ENCODE measurements around the gene DCXR.

The DCXR gene

GRCh38 chr17:82037092-82037888, at the start of gene DCXR:
DCXR (minus strand) TSS chr17:82037697; CDS start chr17:82037682, 15 bp downstream.
- peak; percentile 99 for DNase-seq (ENCODE audit: low read depth, low spot score)

- DNase-seq (ENCODE audit: low read depth, low spot score): no peak
These were observed 48.7 kb upstream of the DCXR start for GRCh38 chr17:82085931-82086764.

- DNase-seq (ENCODE audit: low read depth, low spot score): no peak
These were observed 47.7 kb upstream of the DCXR start for GRCh38 chr17:82085031-82085861.

GRCh38 chr17:82084373-82085030, 47.0 kb upstream of the DCXR start:
- no peak for DNase-seq (ENCODE audit: low read depth, low spot score)

GRCh38 chr17:82083533-82084359, 46.2 kb upstream of the DCXR start:
- DNase-seq (ENCODE audit: low read depth, low spot score): no peak

- no peak for DNase-seq (ENCODE audit: low read depth, low spot score)
These were observed 45.5 kb upstream of the DCXR start for GRCh38 chr17:82083009-82083408.

- no peak for DNase-seq (ENCODE audit: low read depth, low spot score)
These were observed 45.0 kb upstream of the DCXR start for GRCh38 chr17:82082456-82082855.

GRCh38 chr17:82081966-82082365, 44.5 kb upstream of the DCXR start:
- no peak for DNase-seq (ENCODE audit: low read depth, low spot score)

GRCh38 chr17:82081546-82081945, 44.0 kb upstream of the DCXR start:
- no peak for DNase-seq (ENCODE audit: low read depth, low spot score)

GRCh38 chr17:82080789-82081464, 43.4 kb upstream of the DCXR start:
- DNase-seq (ENCODE audit: low read depth, low spot score): no peak

GRCh38 chr17:82080048-82080788, 42.7 kb upstream of the DCXR start:
- no peak for DNase-seq (ENCODE audit: low read depth, low spot score)

GRCh38 chr17:82079001-82079677, 41.6 kb upstream of the DCXR start:
- DNase-seq (ENCODE audit: low read depth, low spot score): no peak

- DNase-seq (ENCODE audit: low read depth, low spot score): no peak
These were observed 40.9 kb upstream of the DCXR start for GRCh38 chr17:82078433-82078832.

- peak; percentile 29 for DNase-seq (ENCODE audit: low read depth, low spot score)
These were observed 40.3 kb upstream of the DCXR start for GRCh38 chr17:82077617-82078358.

GRCh38 chr17:82076785-82077591, 39.5 kb upstream of the DCXR start:
- DNase-seq (ENCODE audit: low read depth, low spot score): no peak

GRCh38 chr17:82076018-82076784, 38.7 kb upstream of the DCXR start:
- no peak for DNase-seq (ENCODE audit: low read depth, low spot score)

All from ELF-1 (cell line).